SK-MEL-5 (cell line): ENCODE results near the gene CATSPER3. TPM values are rescaled to one million over a fixed set of nuclear protein-coding genes. Genes with fewer than 3 reads are reported as not detected.
"Not testable (repeated sequence)": the region's sequence is repeated elsewhere in the genome, so short reads cannot be mapped to it uniquely, and the experiment has no call there.

Source experiments
- DNase-seq: peaks from one replicate; pipeline ENCODE4 v3.0.0-alpha.2; 2016; ENCODE audit warnings: low read depth, low spot score
- in situ Hi-C: cut with HindIII; loops from 2 replicates; pipeline ENCODE4 v1.10.0; 2016; ENCODE audit warnings: low sequenced_read_pairs, high pct_unique_total_duplicates, low pct_unique_long_range_greater_than_20kb
- total RNA-seq: library from RNA; depleted of rRNA; stranded (reverse); fragments of >200 nt; shearing (Covaris generic); gene quantifications from 2 replicates; pipeline ENCODE4 v1.2.3, GENCODE V29; 2014

CATSPER3 gene
- total RNA-seq, 1 experiment from 2014 or later: not detected

- DNase-seq: no peak
- in situ Hi-C loops: no loop called here
Measured at GRCh38 chr5:134964359-134965270, 3.1 kb upstream of the CATSPER3 start.

GRCh38 chr5:134965271-134965825, 2.4 kb upstream of the CATSPER3 start:
- in situ Hi-C loops: no loop called here
- no peak for DNase-seq

DNA sequence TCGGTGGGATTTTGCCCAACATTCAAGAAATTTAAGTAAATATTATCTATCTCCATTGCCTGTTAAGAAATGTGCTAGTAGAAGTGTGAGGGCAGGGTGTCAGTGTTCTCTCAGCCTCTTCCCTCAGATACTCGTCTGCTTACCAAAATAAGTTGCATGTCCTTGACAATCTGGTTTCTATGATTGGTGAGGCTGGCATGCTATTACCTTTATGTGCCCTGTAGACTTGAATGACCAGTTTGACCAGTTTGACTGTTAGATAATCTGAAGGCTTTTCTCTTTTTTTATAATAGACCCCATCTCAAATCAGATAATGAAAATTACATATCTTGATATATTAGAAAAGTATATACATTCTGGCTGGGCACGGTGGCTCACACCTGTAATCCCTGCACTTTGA, 348 bp downstream of the CATSPER3 start:
- in situ Hi-C loops: no loop called here
- DNase-seq: no peak

DNA sequence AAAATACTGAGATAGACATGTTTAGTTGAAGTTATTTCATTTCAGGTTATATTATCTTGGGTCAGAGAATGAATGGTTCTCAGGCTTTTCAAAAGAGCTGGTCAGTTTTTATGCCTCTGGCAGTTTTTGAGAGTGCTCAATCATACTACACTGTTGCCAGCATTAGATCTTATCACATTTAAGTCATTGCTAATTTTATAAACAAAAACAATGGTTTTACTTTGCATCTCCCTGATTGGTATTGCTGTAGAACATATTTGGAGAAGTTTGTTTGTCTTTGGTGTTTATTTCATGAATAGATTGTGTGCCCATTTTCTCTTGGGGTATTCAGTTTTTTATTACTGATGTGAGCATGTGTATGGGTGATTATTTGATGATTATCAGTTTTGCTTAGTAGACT, 1.5 kb downstream of the CATSPER3 start:
- in situ Hi-C loops: no loop called here
- no peak for DNase-seq

DNA sequence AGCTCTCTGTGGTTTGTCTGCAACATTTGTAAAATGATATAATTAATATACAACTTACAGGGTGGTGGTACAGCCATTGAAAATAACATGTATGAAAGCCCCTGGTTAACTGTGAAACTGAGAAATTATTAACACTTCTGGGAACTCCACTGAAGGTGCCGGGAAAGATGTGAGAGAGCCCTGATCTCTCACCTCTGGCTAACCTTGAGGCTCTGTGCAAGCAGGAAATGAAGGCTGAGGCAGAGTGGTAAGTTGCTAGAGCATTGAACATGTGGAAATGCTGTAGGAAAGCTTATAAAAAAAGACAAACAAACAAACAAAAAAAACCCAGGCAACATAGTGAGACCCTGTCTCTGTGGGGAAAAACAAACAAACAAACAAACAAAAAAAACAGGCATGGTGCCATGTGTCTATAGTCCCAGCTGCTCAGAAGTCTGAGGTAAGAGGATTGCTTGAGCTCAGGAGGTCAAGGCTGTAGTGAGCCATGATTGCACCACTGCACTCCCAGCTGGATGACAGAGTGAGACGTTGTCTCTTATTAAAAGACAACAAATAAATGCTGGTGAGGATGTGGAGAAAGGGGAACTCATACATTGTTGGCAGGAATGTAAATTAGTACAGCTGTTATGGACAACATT, 7.5 kb downstream of the CATSPER3 start:
- no peak for DNase-seq
- in situ Hi-C loops: no loop called here

- in situ Hi-C loops: no loop called here
- DNase-seq: no peak
Measured at GRCh38 chr5:134975843-134976242, 8.1 kb downstream of the CATSPER3 start.

DNA sequence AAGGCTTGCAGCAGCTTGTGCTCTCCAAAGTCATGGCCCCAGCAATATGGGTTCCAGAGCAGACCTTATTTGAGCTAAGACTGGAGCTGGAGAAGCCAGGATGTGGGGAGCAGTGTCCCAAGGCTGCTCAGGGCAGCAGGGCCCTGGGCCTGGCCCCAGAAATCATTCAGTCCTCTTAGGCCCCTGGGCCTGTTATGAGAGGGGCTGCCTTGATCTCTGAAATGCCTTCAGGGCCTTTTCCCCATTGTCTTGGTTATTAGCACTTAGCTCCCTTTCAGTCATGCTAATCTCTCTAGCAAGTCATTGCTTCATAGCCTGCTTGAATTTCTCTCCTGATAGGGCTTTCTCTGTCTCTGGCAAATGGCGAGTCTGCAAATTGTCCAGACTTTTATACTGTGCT, 9.1 kb downstream of the CATSPER3 start:
- in situ Hi-C loops: no loop called here

GRCh38 chr5:134979416-134979815, 11.7 kb downstream of the CATSPER3 start:
- no peak for DNase-seq
- in situ Hi-C loops: no loop called here

More for the DNA sequence above, 9.1 kb downstream of the CATSPER3 start:
- DNase-seq: no peak

GRCh38 chr5:134982230-134982629, 14.5 kb downstream of the CATSPER3 start:
- DNase-seq: no peak
- in situ Hi-C loops: no loop called here

DNA sequence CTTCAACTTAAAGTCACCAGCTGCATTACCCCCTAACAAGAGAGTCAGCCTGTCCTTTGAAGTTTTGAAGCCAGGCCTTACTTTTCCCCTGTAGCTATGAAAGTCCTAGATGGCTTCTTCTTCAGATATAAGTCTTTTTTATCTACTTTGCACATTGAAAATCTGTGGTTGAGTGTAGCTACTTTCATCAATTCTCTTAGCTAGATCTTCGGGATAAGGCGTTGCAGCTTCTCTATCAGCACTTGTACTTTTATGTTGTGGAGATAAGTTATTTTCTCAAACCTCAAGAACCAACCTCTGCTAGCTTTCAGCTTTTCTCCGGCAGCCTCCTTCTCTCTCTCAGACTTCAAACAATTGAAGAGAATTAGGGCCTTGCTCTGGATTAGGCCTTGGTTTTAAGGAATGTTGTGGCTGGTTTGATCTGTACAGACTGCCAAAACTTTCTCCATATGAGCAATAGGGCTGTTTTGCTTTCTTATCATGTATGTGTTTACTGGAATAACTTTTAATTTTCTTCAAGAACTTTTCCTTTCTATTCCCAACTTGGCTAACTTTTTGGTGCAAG, 21.6 kb downstream of the CATSPER3 start:
- DNase-seq: no peak
- in situ Hi-C loops: no loop called here

DNA sequence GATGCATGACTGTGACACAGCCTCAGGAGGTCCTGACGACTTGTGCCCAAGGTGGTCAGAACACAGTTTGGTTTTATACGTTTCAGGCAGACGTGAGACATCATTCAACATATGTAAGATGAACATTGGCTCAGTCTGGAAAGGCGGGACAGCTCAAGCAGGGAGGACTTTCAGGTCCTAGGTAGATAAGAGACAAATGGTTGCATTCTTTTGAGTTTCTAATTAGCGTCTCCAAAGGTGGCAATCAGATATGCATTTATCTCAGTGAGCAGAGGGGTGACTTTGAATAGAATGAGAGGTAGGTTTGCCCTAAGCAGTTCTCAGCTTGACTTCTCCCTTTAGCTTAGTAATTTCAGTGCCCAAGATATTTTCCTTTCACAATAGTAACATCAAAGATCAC, 22.5 kb downstream of the CATSPER3 start:
- in situ Hi-C loops, DNase-seq: not testable (repeated sequence)

- in situ Hi-C loops: no loop called here
- DNase-seq: no peak
Measured at GRCh38 chr5:134992148-134992547, 24.4 kb downstream of the CATSPER3 start.

DNA sequence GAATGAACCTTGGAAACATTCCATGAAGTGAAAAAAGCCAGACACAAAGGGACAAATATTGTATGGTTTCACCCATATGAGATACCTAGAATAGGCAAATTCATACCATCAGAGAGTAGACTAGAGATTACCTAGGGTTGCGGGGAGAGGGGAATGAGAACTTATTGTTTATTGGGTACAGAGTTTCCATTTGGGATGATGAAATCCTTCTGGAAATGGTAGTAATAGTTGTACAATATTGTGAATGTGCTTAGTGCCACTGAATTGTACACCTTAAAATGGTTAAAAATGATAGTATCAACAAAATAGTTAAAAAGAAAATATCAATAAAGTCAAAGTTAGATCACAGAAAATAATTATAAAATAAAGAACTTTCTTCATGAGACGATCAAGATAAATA, 25.5 kb downstream of the CATSPER3 start:
- no peak for DNase-seq
- in situ Hi-C loops: no loop called here

DNA sequence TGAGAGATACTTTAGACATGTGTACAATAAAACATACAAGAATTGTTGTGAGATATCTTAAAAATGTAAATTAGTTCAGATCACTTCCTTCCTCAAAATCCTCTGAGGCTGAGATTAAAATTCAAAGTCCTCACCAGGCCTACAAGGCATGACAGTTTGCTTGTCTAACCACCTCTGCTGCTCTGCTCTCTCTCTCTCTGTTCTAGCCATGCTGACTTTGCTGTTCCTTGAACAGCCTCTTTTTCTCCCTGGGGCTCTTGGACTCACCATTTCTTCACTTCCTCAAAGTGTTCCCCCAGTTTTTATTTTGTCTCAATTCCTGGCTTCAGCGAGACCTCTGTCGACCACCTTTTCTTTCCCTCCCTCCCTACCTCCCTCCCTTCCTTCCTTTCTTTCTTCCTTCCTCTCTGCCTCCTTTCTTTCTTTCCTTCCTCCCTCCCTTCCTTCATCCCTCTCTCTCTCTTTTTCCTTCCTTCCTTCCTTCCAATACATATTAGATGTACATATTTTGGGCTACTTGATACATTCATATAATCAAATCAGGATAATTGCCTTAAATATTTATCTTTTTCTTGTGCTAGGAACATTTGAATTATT, 27.0 kb downstream of the CATSPER3 start:
- no peak for DNase-seq
- in situ Hi-C loops: no loop called here

- no peak for DNase-seq
- in situ Hi-C loops: no loop called here
Measured at GRCh38 chr5:134995850-134996402, 28.2 kb downstream of the CATSPER3 start.

- in situ Hi-C loops: no loop called here
- no peak for DNase-seq
Measured at GRCh38 chr5:134997015-134997414, 29.3 kb downstream of the CATSPER3 start.

DNA sequence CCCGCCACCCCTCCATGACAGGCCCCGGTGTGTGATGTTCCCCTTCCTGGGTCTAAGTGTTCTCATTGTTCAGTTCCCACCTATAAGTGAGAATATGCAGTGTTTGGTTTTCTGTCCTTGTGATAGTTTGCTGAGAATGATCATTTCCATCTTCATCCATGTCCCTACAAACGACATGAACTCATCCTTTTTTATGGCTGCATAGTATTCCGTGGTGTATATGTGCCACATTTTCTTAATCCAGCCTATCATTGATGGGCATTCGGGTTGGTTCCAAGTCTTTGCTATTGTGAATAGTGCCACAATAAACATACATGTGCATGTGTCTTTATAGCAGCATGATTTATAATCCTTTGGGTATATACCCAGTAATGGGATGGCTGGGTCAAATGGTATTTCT, 30.4 kb downstream of the CATSPER3 start:
- DNase-seq, in situ Hi-C loops: not testable (repeated sequence)

- in situ Hi-C loops: no loop called here
- DNase-seq: no peak
Measured at GRCh38 chr5:135004376-135004775, 36.7 kb downstream of the CATSPER3 start.
